HCT116 (cell line): Measurements from ENCODE around the gene USP24. TPM values are rescaled to one million over a fixed set of nuclear protein-coding genes. Genes with fewer than 3 reads are reported as not detected.

Source experiments
- ATAC-seq: fragments of 200-7000 bp; cut with Tn5 transposase; 2 replicates; pipeline ENCODE4 v1.9.1; 2020; ENCODE audit warnings: mild to moderate bottlenecking, moderate library complexity
- BruUV-seq: library from RNA; stranded (reverse); fragments of 400-500 nt; replicated peaks from 2 replicates; lab custom pipeline; 2021; lab: Mats Ljungman, UMichigan
- CTCF ChIA-PET: fragments of 300-600 bp; sonication (Branson Sonifier 250); formaldehyde crosslinking; loops from one replicate; lab custom pipeline; 2021; ENCODE audit warnings: antibody characterized with exemption; lab: Charles Lee
- POLR2A ChIA-PET: fragments of 300-600, 350-600 bp; sonication (Branson Sonifier 250); formaldehyde crosslinking; loops from one replicate; lab custom pipeline; 2021; ENCODE audit warnings: antibody characterized with exemption; lab: Charles Lee
- RAD21 ChIA-PET, 2 experiments: fragments of 300-600 bp; sonication (Branson Sonifier 250); formaldehyde crosslinking; loops; one replicate each; lab custom pipeline; 2023; ENCODE audit warnings: low total read pairs in 2 of 2; ENCODE audit not compliant: uncharacterized antibody in 2 of 2, unreplicated experiment in 2 of 2, low non-redundant PET in 1 of 2; lab: Charles Lee
- DNase-seq: peaks from one replicate; pipeline ENCODE4 v3.0.0-alpha.2; 2010; ENCODE audit warnings: low read depth, low spot score
- H2AFZ ChIP-seq: fragments of 200-600 bp; shearing (Covaris generic), sonication (generic); 2 replicates; pipeline ENCODE4 v1.6.1; 2017; ENCODE audit warnings: low read depth, mixed run types, mixed read lengths, antibody characterized with exemption, low read length; ENCODE audit not compliant: poor library complexity, severe bottlenecking
- H3K27ac ChIP-seq: 2 replicates; pipeline ENCODE4 v1.5.1; 2012; ENCODE audit warnings: low read depth, low read length
- H3K27me3 ChIP-seq: fragments of 200-600 bp; sonication (generic); 2 replicates; pipeline ENCODE4 v1.6.1; 2016; ENCODE audit warnings: mixed run types, low read length, mixed read lengths; ENCODE audit not compliant: insufficient read depth
- H3K36me3 ChIP-seq, 2 experiments: fragments of 200-500 bp in 1 of 2; fragments of 200-600 bp in 1 of 2; sonication (Bioruptor generic) in 1 of 2; sonication (generic) in 1 of 2; 2 replicates each; pipeline versions ENCODE4 v1.5.1 to v1.6.1; 2014 to 2016; ENCODE audit warnings: low read length in 2 of 2, inconsistent platforms in 1 of 2, mixed read lengths in 1 of 2, mixed run types in 1 of 2; ENCODE audit not compliant: insufficient read depth in 2 of 2, control insufficient read depth in 1 of 2
- H3K4me1 ChIP-seq, 2 experiments: fragments of 200-600 bp in 1 of 2; sonication (generic) in 1 of 2; 2 replicates each; pipeline versions ENCODE4 v1.5.1 to v1.6.1; 2012 to 2017; ENCODE audit warnings: low read length in 2 of 2, inconsistent platforms in 1 of 2, mild to moderate bottlenecking in 1 of 2, mixed read lengths in 1 of 2, mixed run types in 1 of 2, moderate library complexity in 1 of 2; ENCODE audit not compliant: insufficient read depth in 2 of 2, control insufficient read depth in 1 of 2
- H3K4me2 ChIP-seq: fragments of 200-600 bp; sonication (generic); 2 replicates; pipeline ENCODE4 v1.6.1; 2017; ENCODE audit warnings: mixed run types, low read length, mixed read lengths
- H3K4me3 ChIP-seq, 2 experiments: fragments of 200-600 bp in 1 of 2; sonication (generic) in 1 of 2; replicated peaks in 1 of 2; 2 replicates each; pipeline ENCODE4 v1.5.1; 2011 to 2016; ENCODE audit warnings: low read length in 2 of 2, control low read depth in 1 of 2, low read depth in 1 of 2, mild to moderate bottlenecking in 1 of 2, mixed read lengths in 1 of 2, mixed run types in 1 of 2
- H3K79me2 ChIP-seq: fragments of 200-600 bp; sonication (generic); 2 replicates; pipeline ENCODE4 v1.6.1; 2017; ENCODE audit warnings: mild to moderate bottlenecking, mixed run types, low read length, moderate library complexity, mixed read lengths; ENCODE audit not compliant: insufficient read depth
- H3K9ac ChIP-seq: fragments of 200-600 bp; sonication (generic); 2 replicates; pipeline ENCODE4 v1.6.1; 2016; ENCODE audit warnings: low read length, mixed read lengths
- H3K9me2 ChIP-seq: fragments of 200-600 bp; sonication (generic), shearing (Covaris generic); 2 replicates; pipeline ENCODE4 v1.6.1; 2017; ENCODE audit warnings: mixed run types, mild to moderate bottlenecking, moderate library complexity; ENCODE audit not compliant: insufficient read depth
- H3K9me3 ChIP-seq, 2 experiments: fragments of 200-500 bp in 1 of 2; fragments of 200-600 bp in 1 of 2; sonication (Bioruptor generic) in 1 of 2; sonication (generic) in 1 of 2; 2 replicates each; pipeline ENCODE4 v1.6.1; 2014 to 2017; ENCODE audit warnings: low read length in 2 of 2, mixed read lengths in 2 of 2, inconsistent platforms in 1 of 2, low read depth in 1 of 2, mild to moderate bottlenecking in 1 of 2, mixed run types in 1 of 2, moderate library complexity in 1 of 2; ENCODE audit not compliant: control insufficient read depth in 1 of 2, insufficient read depth in 1 of 2
- H4K20me1 ChIP-seq: fragments of 200-600 bp; sonication (generic), shearing (Covaris generic); 2 replicates; pipeline ENCODE4 v1.6.1; 2017; ENCODE audit warnings: mixed run types, mild to moderate bottlenecking, moderate library complexity; ENCODE audit not compliant: insufficient read depth
- CBX3 ChIP-seq: IDR thresholded peaks from 2 replicates; pipeline ENCODE4 v1.6.1; 2012; ENCODE audit warnings: low read depth
- EGR1 ChIP-seq: IDR thresholded peaks from 2 replicates; pipeline ENCODE4 v1.6.1; 2012; ENCODE audit warnings: low read depth
- ELF1 ChIP-seq: IDR thresholded peaks from 2 replicates; pipeline ENCODE4 v1.6.1; 2012; ENCODE audit warnings: low read depth, borderline replicate concordance
- EZH2phosphoT487 ChIP-seq: fragments of 200-600 bp; IDR thresholded peaks from 2 replicates; pipeline ENCODE4 v1.6.1; 2018; ENCODE audit warnings: antibody characterized with exemption, borderline replicate concordance
- FOSL1 ChIP-seq: IDR thresholded peaks from 2 replicates; pipeline ENCODE4 v1.6.1; 2012; ENCODE audit warnings: low read depth
- JUND ChIP-seq: IDR thresholded peaks from 2 replicates; pipeline ENCODE4 v1.6.1; 2012
- POLR2A ChIP-seq: IDR thresholded peaks from 2 replicates; pipeline ENCODE4 v1.7.0; 2011; ENCODE audit warnings: borderline replicate concordance; ENCODE audit not compliant: insufficient read depth, insufficient read length; ENCODE audit errors: extremely low read depth
- POLR2AphosphoS5 ChIP-seq: IDR thresholded peaks from 2 replicates; pipeline ENCODE4 v1.6.1; 2011; ENCODE audit warnings: mild to moderate bottlenecking, low read depth, low read length, moderate library complexity
- RAD21 ChIP-seq: IDR thresholded peaks from 2 replicates; pipeline ENCODE4 v1.6.1; 2012; ENCODE audit warnings: low read depth, mild to moderate bottlenecking
- SIN3A ChIP-seq: IDR thresholded peaks from 2 replicates; pipeline ENCODE4 v1.6.1; 2012; ENCODE audit warnings: low read depth
- SP1 ChIP-seq: IDR thresholded peaks from 2 replicates; pipeline ENCODE4 v1.6.1; 2012; ENCODE audit warnings: low read depth
- TCF7L2 ChIP-seq: IDR thresholded peaks from 2 replicates; pipeline ENCODE4 v1.7.0; 2011; ENCODE audit warnings: borderline replicate concordance, inconsistent platforms; ENCODE audit not compliant: insufficient read depth, insufficient read length; ENCODE audit errors: extremely low read depth
- YY1 ChIP-seq: IDR thresholded peaks from 2 replicates; pipeline ENCODE4 v1.6.1; 2011; ENCODE audit warnings: low read length, low read depth, moderate library complexity, mild to moderate bottlenecking; ENCODE audit not compliant: insufficient replicate concordance; ENCODE audit errors: extremely low read depth
- ZNF274 ChIP-seq: fragments of 200-500 bp; sonication (Bioruptor generic); IDR thresholded peaks from 2 replicates; pipeline ENCODE4 v1.6.1; 2014; ENCODE audit warnings: mild to moderate bottlenecking, low read depth, low read length, inconsistent platforms
- intact Hi-C: fragments of 100-400 bp; cut with micrococcal nuclease; formaldehyde crosslinking; loops from 2 replicates; pipeline ENCODE4 v1.10.0; 2022
- total RNA-seq: library from RNA; stranded (reverse); gene quantifications from one replicate; pipeline ENCODE4 v1.2.1, GENCODE V29; 2021; ENCODE audit not compliant: unreplicated experiment
- TF ChIP-seq, protein P1 (sequence below), 3 experiments: fragments of 200-600 bp in 1 of 3; sonication (generic) in 1 of 3; IDR thresholded peaks in 2 of 3; conservative IDR thresholded peaks in 1 of 3; 2 replicates each; pipeline ENCODE4 v1.5.1; 2012 to 2017; ENCODE audit warnings: low read depth in 2 of 3, low read length in 2 of 3, antibody characterized with exemption in 1 of 3, borderline replicate concordance in 1 of 3, control low read depth in 1 of 3, mild to moderate bottlenecking in 1 of 3, mixed read lengths in 1 of 3, mixed run types in 1 of 3, moderate library complexity in 1 of 3; ENCODE audit not compliant: insufficient read depth in 1 of 3
- TF ChIP-seq, protein P2 (sequence below): IDR thresholded peaks from 2 replicates; pipeline ENCODE4 v1.6.1; 2012

The USP24 gene
- total RNA-seq, 1 experiment from 2014 or later = 34.2 TPM

DNA sequence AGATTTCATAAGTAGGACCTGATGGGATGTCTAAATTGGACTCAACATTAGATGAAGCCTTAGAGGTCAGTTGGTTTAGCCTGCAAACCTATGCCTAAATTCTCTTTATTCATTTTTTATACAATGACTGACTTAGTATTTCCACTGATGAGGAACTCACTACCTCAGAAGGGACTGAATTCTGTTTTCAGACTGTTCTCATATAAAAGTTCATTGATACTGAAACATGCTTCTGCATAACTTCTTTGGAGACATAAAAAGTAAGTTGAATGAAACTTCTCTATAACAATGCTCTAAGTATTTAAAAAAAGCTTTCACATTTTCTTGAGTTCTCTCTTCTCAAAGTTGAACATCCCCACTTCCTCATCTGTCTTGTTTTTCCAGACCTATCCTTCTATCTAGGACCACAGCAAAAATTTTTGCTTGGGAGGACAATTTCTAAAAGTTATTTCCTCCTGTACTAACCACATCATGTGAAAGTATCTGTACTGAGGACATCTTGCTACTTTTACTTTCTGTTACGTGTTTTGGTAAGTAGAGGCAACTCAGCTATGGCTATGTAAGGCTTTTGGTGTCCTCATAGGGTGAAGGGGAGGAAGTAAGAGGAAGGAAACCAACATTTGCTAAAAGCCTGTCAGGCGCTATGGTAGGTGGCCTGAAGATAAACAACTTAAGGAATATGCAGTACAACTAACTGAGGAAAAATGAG is 64.1 kb downstream of the USP24 start:
- H2AFZ ChIP-seq = no peak overlapping the region
- ChIA-PET RAD21 (no interaction called here), CTCF (interaction anchor here (3.8 kb wide), 1 partner anchor 8 kb away, joined by 20 read pairs; no protein-coding TSS in a partner anchor), POLR2A (no interaction called here)
- intact Hi-C loops = no loop called here
- H3K4me2 ChIP-seq = no peak overlapping the region
- TF ChIP-seq TCF7L2 = no peak
- TF ChIP-seq, protein P1, sequence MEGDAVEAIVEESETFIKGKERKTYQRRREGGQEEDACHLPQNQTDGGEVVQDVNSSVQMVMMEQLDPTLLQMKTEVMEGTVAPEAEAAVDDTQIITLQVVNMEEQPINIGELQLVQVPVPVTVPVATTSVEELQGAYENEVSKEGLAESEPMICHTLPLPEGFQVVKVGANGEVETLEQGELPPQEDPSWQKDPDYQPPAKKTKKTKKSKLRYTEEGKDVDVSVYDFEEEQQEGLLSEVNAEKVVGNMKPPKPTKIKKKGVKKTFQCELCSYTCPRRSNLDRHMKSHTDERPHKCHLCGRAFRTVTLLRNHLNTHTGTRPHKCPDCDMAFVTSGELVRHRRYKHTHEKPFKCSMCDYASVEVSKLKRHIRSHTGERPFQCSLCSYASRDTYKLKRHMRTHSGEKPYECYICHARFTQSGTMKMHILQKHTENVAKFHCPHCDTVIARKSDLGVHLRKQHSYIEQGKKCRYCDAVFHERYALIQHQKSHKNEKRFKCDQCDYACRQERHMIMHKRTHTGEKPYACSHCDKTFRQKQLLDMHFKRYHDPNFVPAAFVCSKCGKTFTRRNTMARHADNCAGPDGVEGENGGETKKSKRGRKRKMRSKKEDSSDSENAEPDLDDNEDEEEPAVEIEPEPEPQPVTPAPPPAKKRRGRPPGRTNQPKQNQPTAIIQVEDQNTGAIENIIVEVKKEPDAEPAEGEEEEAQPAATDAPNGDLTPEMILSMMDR (IDR thresholded peaks at IDR 0.05 in 2 of 3, conservative IDR thresholded peaks at IDR 0.05 in 1 of 3; ENCODE audit: borderline replicate concordance in 1 of 3, insufficient read depth in 1 of 3, low read depth in 2 of 3, low read length in 2 of 3) = no peak
- TF ChIP-seq FOSL1 = no peak
- TF ChIP-seq YY1 = no peak
- no peak for TF ChIP-seq POLR2AphosphoS5
- TF ChIP-seq SP1 = no peak
- TF ChIP-seq SIN3A = no peak
- no peak for TF ChIP-seq CBX3
- TF ChIP-seq JUND = no peak
- TF ChIP-seq RAD21 = no peak
- no peak for TF ChIP-seq EZH2phosphoT487
- no peak for TF ChIP-seq EGR1
- TF ChIP-seq, protein P2, sequence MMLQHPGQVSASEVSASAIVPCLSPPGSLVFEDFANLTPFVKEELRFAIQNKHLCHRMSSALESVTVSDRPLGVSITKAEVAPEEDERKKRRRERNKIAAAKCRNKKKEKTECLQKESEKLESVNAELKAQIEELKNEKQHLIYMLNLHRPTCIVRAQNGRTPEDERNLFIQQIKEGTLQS = no peak
- no peak for TF ChIP-seq POLR2A
- no peak for TF ChIP-seq ELF1
- no peak for TF ChIP-seq ZNF274
- no peak overlapping the region for H3K4me3 ChIP-seq
- no peaks in the 10 kb centered on the region for H3K27me3 ChIP-seq
- peaks cover 7 to 16% of the 10 kb centered on the region in 2 experiments; a peak in 2 of 4 replicates for H3K36me3 ChIP-seq
- H3K9me2 ChIP-seq = no peaks in the 10 kb centered on the region
- BruUV-seq = no TSS peak
- H3K9ac ChIP-seq = no peak overlapping the region
- no peak overlapping the region for H3K27ac ChIP-seq
- DNase-seq (no peak), ATAC-seq (no peak)
- no peaks in the 10 kb centered on the region for H3K4me1 ChIP-seq
- no peaks in the 10 kb centered on the region for H4K20me1 ChIP-seq
- H3K9me3 ChIP-seq = no peaks in the 10 kb centered on the region
- H3K79me2 ChIP-seq = no peaks in the 10 kb centered on the region
